NT2/D1 (cell line): ENCODE data around the gene OPN4.

Experiments
- SUZ12 ChIP-seq: IDR thresholded peaks from 2 replicates; pipeline ENCODE4 v1.6.1; 2011; ENCODE audit not compliant: insufficient read length, insufficient read depth; ENCODE audit errors: extremely low read depth
- YY1 ChIP-seq: IDR thresholded peaks from 2 replicates; pipeline ENCODE4 v1.6.1; 2011; ENCODE audit not compliant: insufficient read length, insufficient read depth

DNA sequence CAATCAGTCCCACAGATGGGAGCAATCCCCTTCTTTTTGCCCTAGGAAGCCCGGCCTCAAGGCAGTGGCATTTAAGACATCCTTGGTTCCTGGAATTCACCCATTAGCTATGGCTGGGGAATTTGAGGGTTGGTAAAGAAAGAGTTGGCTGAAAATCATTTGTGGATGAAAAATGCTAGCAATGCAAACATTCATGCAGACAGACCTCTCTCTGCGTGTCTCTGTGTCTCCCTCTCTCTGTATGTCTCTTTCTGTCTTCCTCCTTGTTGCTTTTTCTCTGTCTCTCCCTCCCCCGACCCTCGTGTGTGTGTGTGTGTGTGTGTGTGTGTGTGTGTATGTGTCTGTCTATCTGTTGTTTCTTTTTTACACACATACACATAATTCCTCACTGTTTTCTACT, 33.4 kb downstream of the OPN4 start:
- TF ChIP-seq YY1 = no peak
- TF ChIP-seq SUZ12 = no peak
